SK-N-MC (cell line): Measurements from ENCODE around the gene TSPAN19.

ENCODE experiments used
- EZH2 ChIP-seq: fragments of 200-600 bp; sonication (generic); IDR thresholded peaks from one replicate; pipeline ENCODE4 v1.6.1; 2017; ENCODE audit warnings: antibody characterized with exemption
- POLR2AphosphoS5 ChIP-seq: IDR thresholded peaks from 2 replicates; pipeline ENCODE4 v1.6.1; 2012; ENCODE audit warnings: mild to moderate bottlenecking, low read depth, low read length, borderline replicate concordance

- no peak for TF ChIP-seq EZH2
- TF ChIP-seq POLR2AphosphoS5, result no peak
Measured at GRCh38 chr12:85058339-85058738, 22.3 kb upstream of the TSPAN19 start.
